CD14-positive monocyte (primary cell): ENCODE measurements around the gene CEP44. TPM values are rescaled to one million over a fixed set of nuclear protein-coding genes. Genes with fewer than 3 reads are reported as not detected.

Experiments used
- DNase-seq, 3 donors: peaks; one replicate each; pipeline ENCODE4 v3.0.0-alpha.2; 2011 to 2022
- H2AFZ ChIP-seq: 2 replicates; pipeline ENCODE4 v1.6.0; 2012; ENCODE audit warnings: mild to moderate bottlenecking, low read depth, low read length, inconsistent platforms; ENCODE audit not compliant: insufficient read depth, poor library complexity, severe bottlenecking
- H3K27ac ChIP-seq, 2 donors: 1 replicate in 1 of 2; 2 replicates in 1 of 2; pipeline ENCODE4 v1.5.1; 2012 to 2013; ENCODE audit warnings: low read length in 2 of 2, control low read depth in 1 of 2, inconsistent platforms in 1 of 2, low read depth in 1 of 2, mild to moderate bottlenecking in 1 of 2
- H3K27me3 ChIP-seq, 2 donors: one replicate each; pipeline versions ENCODE4 v1.6.0 to v1.6.1; 2011 to 2013; ENCODE audit warnings: low read length in 2 of 2; ENCODE audit not compliant: control insufficient read depth in 2 of 2, insufficient read depth in 2 of 2
- H3K36me3 ChIP-seq, 2 donors: replicated peaks in 1 of 2; 1 replicate in 1 of 2; 2 replicates in 1 of 2; pipeline versions ENCODE4 v1.5.1 to v1.6.1; 2012 to 2013; ENCODE audit warnings: low read length in 2 of 2, control low read depth in 1 of 2, inconsistent platforms in 1 of 2, mild to moderate bottlenecking in 1 of 2; ENCODE audit not compliant: insufficient read depth in 2 of 2, control insufficient read depth in 1 of 2
- H3K4me1 ChIP-seq, 2 donors: 1 replicate in 1 of 2; 2 replicates in 1 of 2; pipeline versions ENCODE4 v1.5.1 to v1.6.1; 2012 to 2013; ENCODE audit warnings: low read length in 2 of 2, control low read depth in 1 of 2, inconsistent platforms in 1 of 2, mild to moderate bottlenecking in 1 of 2, moderate library complexity in 1 of 2; ENCODE audit not compliant: insufficient read depth in 2 of 2, control insufficient read depth in 1 of 2
- H3K4me2 ChIP-seq: replicated peaks from 2 replicates; pipeline ENCODE3; 2012; ENCODE audit warnings: low read length, moderate library complexity, mild to moderate bottlenecking; ENCODE audit not compliant: poor library complexity, severe bottlenecking; ENCODE audit errors: extremely low read depth
- H3K4me3 ChIP-seq, 3 experiments: fragments of 200-600 bp in 1 of 3; sonication (generic) in 1 of 3; replicated peaks in 1 of 3; 1 replicate in 2 of 3; 2 replicates in 1 of 3; pipeline ENCODE4 v1.5.1; 2011 to 2013; ENCODE audit warnings: low read length in 3 of 3, mild to moderate bottlenecking in 3 of 3, control low read depth in 2 of 3, low read depth in 2 of 3, inconsistent platforms in 1 of 3, moderate library complexity in 1 of 3
- H3K79me2 ChIP-seq: 2 replicates; pipeline ENCODE4 v1.6.0; 2012; ENCODE audit warnings: mild to moderate bottlenecking, control low read depth, inconsistent platforms, low read length, moderate library complexity; ENCODE audit not compliant: insufficient read depth
- H3K9ac ChIP-seq: 2 replicates; pipeline ENCODE4 v1.6.0; 2017; ENCODE audit warnings: low read length, mild to moderate bottlenecking; ENCODE audit not compliant: insufficient read depth, poor library complexity, severe bottlenecking
- H3K9me3 ChIP-seq, 2 donors: replicated peaks in 1 of 2; 1 replicate in 1 of 2; 2 replicates in 1 of 2; pipeline versions ENCODE4 v1.5.1 to v1.6.1; 2012 to 2013; ENCODE audit warnings: low read length in 2 of 2, control low read depth in 1 of 2; ENCODE audit not compliant: control insufficient read depth in 1 of 2, insufficient read depth in 1 of 2
- H4K20me1 ChIP-seq: 2 replicates; pipeline ENCODE4 v1.6.0; 2012; ENCODE audit warnings: mild to moderate bottlenecking, low read length, control low read depth, moderate library complexity; ENCODE audit not compliant: insufficient read depth
- H3K27ac Mint-ChIP-seq, 7 donors: one replicate each; pipeline ENCODE4 v1.8.0; 2020; ENCODE audit warnings: mild to moderate bottlenecking in 7 of 7, mixed read lengths in 7 of 7, moderate library complexity in 6 of 7, inconsistent platforms in 2 of 7
- H3K27me3 Mint-ChIP-seq, 3 donors: one replicate each; pipeline ENCODE4 v1.8.0; 2021 to 2022; ENCODE audit warnings: low read depth in 3 of 3, mild to moderate bottlenecking in 3 of 3, mixed read lengths in 3 of 3, moderate library complexity in 3 of 3, inconsistent platforms in 1 of 3
- H3K36me3 Mint-ChIP-seq, 2 donors: one replicate each; pipeline ENCODE4 v1.8.0; 2020; ENCODE audit warnings: mixed read lengths in 2 of 2, inconsistent platforms in 1 of 2, mild to moderate bottlenecking in 1 of 2
- H3K4me1 Mint-ChIP-seq: one replicate; pipeline ENCODE4 v1.8.0; 2020; ENCODE audit warnings: mild to moderate bottlenecking, mixed read lengths
- H3K4me3 Mint-ChIP-seq, 2 donors: one replicate each; pipeline ENCODE4 v1.8.0; 2020; ENCODE audit warnings: mild to moderate bottlenecking in 2 of 2, mixed read lengths in 2 of 2, moderate library complexity in 1 of 2
- H3K9me3 Mint-ChIP-seq, 7 donors: one replicate each; pipeline ENCODE4 v1.8.0; 2020 to 2022; ENCODE audit warnings: mixed read lengths in 7 of 7, mild to moderate bottlenecking in 6 of 7, moderate library complexity in 6 of 7, inconsistent platforms in 2 of 7
- CTCF ChIP-seq: fragments of 200-600 bp; IDR thresholded peaks from one replicate; pipeline ENCODE4 v1.8.0; 2022; ENCODE audit warnings: antibody characterized with exemption, mild to moderate bottlenecking
- WGBS: methylation state at CpG from one replicate; pipeline ENCODE4 v1.1.5; 2013; ENCODE audit warnings: missing lambda C conversion rate; ENCODE audit not compliant: insufficient coverage; 5-methylcytosine and 5-hydroxymethylcytosine counted together
- intact Hi-C, 2 donors: fragments of 100-400 bp; cut with micrococcal nuclease; formaldehyde crosslinking; loops; one replicate each; pipeline versions ENCODE4 v1.15.0 to v1.15.1; 2023
- polyA plus RNA-seq, 3 donors: library from polyadenylated mRNA; depleted of rRNA in 1 of 3; unstranded in 2 of 3; stranded (reverse) in 1 of 3; fragments of 300-500 nt in 2 of 3; fragments of >200 nt in 1 of 3; fragmentation: Illumina TruSeq in 2 of 3; gene quantifications; 1 replicate in 2 of 3; 2 replicates in 1 of 3; pipeline ENCODE4 v1.2.3, GENCODE V29; 2012 to 2021

Gene CEP44
- polyA plus RNA-seq, 3 donors = 1.9 to 3.3 (median 2.2) TPM

- no CpG with 5 or more reads among the region's 2 CpGs for WGBS
- Histone ChIP-seq H4K20me1 (no peaks in the 10 kb centered on the region), H3K36me3 (no peaks in the 10 kb centered on the region), H3K4me3 (no peak overlapping the region), H3K4me1 (no peaks in the 10 kb centered on the region), H3K9me3 (no peaks in the 10 kb centered on the region), H3K79me2 (no peaks in the 10 kb centered on the region), H3K27me3 (no peaks in the 10 kb centered on the region), H3K4me2 (no peak overlapping the region), H2AFZ (no peak overlapping the region), H3K9ac (no peak overlapping the region), H3K27ac (no peak overlapping the region)
- Mint-ChIP-seq H3K27ac (no peak overlapping the region), H3K27me3 (no peaks in the 10 kb centered on the region), H3K4me3 (no peak overlapping the region), H3K9me3 (no peaks in the 10 kb centered on the region), H3K4me1 (no peaks in the 10 kb centered on the region), H3K36me3 (no peaks in the 10 kb centered on the region)
- DNase-seq = peak; percentile 20 to 60 (median 49)
- intact Hi-C loops = loop anchor here (2.0 to 10.0 kb wide), 4 partner anchors 266 to 1980 kb away; no protein-coding TSS in a partner anchor
- peak; percentile 74 for TF ChIP-seq CTCF
Measured at GRCh38 chr4:174365018-174365587, 81.4 kb downstream of the CEP44 start.

- Histone ChIP-seq H4K20me1 (no peaks in the 10 kb centered on the region), H3K27ac (no peak overlapping the region), H3K79me2 (no peaks in the 10 kb centered on the region), H3K4me1 (no peaks in the 10 kb centered on the region), H3K27me3 (no peaks in the 10 kb centered on the region), H3K9ac (no peak overlapping the region), H3K4me2 (no peak overlapping the region), H3K9me3 (no peaks in the 10 kb centered on the region), H3K4me3 (no peak overlapping the region), H3K36me3 (no peaks in the 10 kb centered on the region), H2AFZ (no peak overlapping the region)
- intact Hi-C loops = loop anchor here (5.0 to 10.0 kb wide), 3 partner anchors 267 to 1975 kb away; no protein-coding TSS in a partner anchor
- Mint-ChIP-seq H3K9me3 (no peaks in the 10 kb centered on the region), H3K27me3 (no peaks in the 10 kb centered on the region), H3K4me1 (no peaks in the 10 kb centered on the region), H3K27ac (no peak overlapping the region), H3K4me3 (no peak overlapping the region), H3K36me3 (no peaks in the 10 kb centered on the region)
- no peak for TF ChIP-seq CTCF
- WGBS = no CpG with 5 or more reads among the region's 2 CpGs
- DNase-seq = no peak
Measured at GRCh38 chr4:174369985-174370384, 86.3 kb downstream of the CEP44 start.
